AG04450 (cell line): ENCODE data around the gene SPEG. TPM values are rescaled to one million over a fixed set of nuclear protein-coding genes. Genes with fewer than 3 reads are reported as not detected.

Experiments used
- CTCF ChIA-PET: fragments of 300-600, 350-600 bp; formaldehyde crosslinking; extraction: SDS; loops from one replicate; lab custom pipeline; 2022; ENCODE audit warnings: antibody characterized with exemption, inconsistent platforms; lab: Charles Lee
- POLR2A ChIA-PET: fragments of 350-600 bp; formaldehyde crosslinking; extraction: SDS; loops from one replicate; lab custom pipeline; 2021; ENCODE audit warnings: antibody characterized with exemption, inconsistent platforms; lab: Yijun Ruan, JAX
- DNase-seq: peaks from one replicate; pipeline ENCODE4 v3.0.0-alpha.2; 2011; ENCODE audit warnings: low read depth, low spot score
- H3K27ac ChIP-seq: one replicate; pipeline ENCODE4 v1.5.1; 2012; ENCODE audit warnings: low read depth, low read length, control low read depth
- H3K27me3 ChIP-seq: one replicate; pipeline ENCODE4 v1.6.0; 2012; ENCODE audit warnings: low read length; ENCODE audit not compliant: control insufficient read depth, insufficient read depth
- H3K4me3 ChIP-seq: 2 replicates; pipeline ENCODE4 v1.5.1; 2011; ENCODE audit warnings: mild to moderate bottlenecking, low read depth, low read length, control low read depth
- H3K9me3 ChIP-seq: 2 replicates; pipeline ENCODE4 v1.5.1; 2012; ENCODE audit warnings: low read length; ENCODE audit not compliant: control insufficient read depth, insufficient read depth
- CTCF ChIP-seq: IDR thresholded peaks from 2 replicates; pipeline ENCODE4 v1.5.1; 2011; ENCODE audit warnings: low read depth, low read length, control low read depth, inconsistent platforms
- polyA plus RNA-seq: library from polyadenylated mRNA; depleted of rRNA; stranded (reverse); fragments of >200 nt; gene quantifications from 2 replicates; pipeline ENCODE4 v1.2.3, GENCODE V29; 2011

The SPEG gene
- polyA plus RNA-seq, 1 experiment = 28.0 TPM

GRCh38 chr2:219536967-219537366 is 102.3 kb downstream of the SPEG start:
- CTCF ChIA-PET = interaction anchor here (0.9 to 1.5 kb wide), 4 partner anchors 15 to 148 kb away, joined by 3 to 5 read pairs (median 4); a partner anchor contains a TSS
- H3K27me3 ChIP-seq = peaks cover 10% of the 10 kb centered on the region
- POLR2A ChIA-PET = interaction anchor here (0.6 kb wide), 1 partner anchor 37 kb away, joined by 4 read pairs; no protein-coding TSS in a partner anchor
- no peaks in the 10 kb centered on the region; the same call in 1 of the 2 replicates for H3K9me3 ChIP-seq
- no peak for DNase-seq
- TF ChIP-seq CTCF = no peak
- no peak overlapping the region for H3K27ac ChIP-seq
- no peak overlapping the region for H3K4me3 ChIP-seq

- Histone ChIP-seq H3K4me3 (no peak overlapping the region), H3K27ac (no peak overlapping the region), H3K27me3 (peaks cover 7% of the 10 kb centered on the region), H3K9me3 (no peaks in the 10 kb centered on the region; the same call in 1 of the 2 replicates)
- ChIA-PET POLR2A (interaction anchor here (0.6 kb wide), 1 partner anchor 16 kb away, joined by 8 read pairs; no protein-coding TSS in a partner anchor), CTCF (interaction anchor here (1.1 to 1.7 kb wide), 6 partner anchors 8 to 152 kb away, joined by 3 to 6 read pairs (median 4); a partner anchor contains a TSS)
- DNase-seq = no peak
- no peak for TF ChIP-seq CTCF
Observed at GRCh38 chr2:219537657-219538488, 103.2 kb downstream of the SPEG start.

- no peak overlapping the region for H3K4me3 ChIP-seq
- peaks cover under 1% of the 10 kb centered on the region for H3K27me3 ChIP-seq
- ChIA-PET POLR2A (no interaction called here), CTCF (interaction anchor here (1.4 to 1.7 kb wide), 3 partner anchors 9 to 152 kb away, joined by 4 to 6 read pairs (median 4); no protein-coding TSS in a partner anchor)
- H3K27ac ChIP-seq = peak overlapping the region; percentile 21
- TF ChIP-seq CTCF = no peak
- no peak for DNase-seq
- H3K9me3 ChIP-seq = no peaks in the 10 kb centered on the region; the same call in 1 of the 2 replicates
Observed at GRCh38 chr2:219538504-219538951, 103.9 kb downstream of the SPEG start.

- H3K4me3 ChIP-seq = no peak overlapping the region
- ChIA-PET POLR2A (no interaction called here), CTCF (interaction anchor here (0.5 to 3.2 kb wide), 5 partner anchors 9 to 151 kb away, joined by 3 to 43 read pairs (median 4); no protein-coding TSS in a partner anchor)
- no peaks in the 10 kb centered on the region for H3K27me3 ChIP-seq
- no peak for DNase-seq
- no peaks in the 10 kb centered on the region; the same call in 1 of the 2 replicates for H3K9me3 ChIP-seq
- no peak for TF ChIP-seq CTCF
- H3K27ac ChIP-seq = no peak overlapping the region
Observed at GRCh38 chr2:219538956-219539788, 104.5 kb downstream of the SPEG start.
